ENCODE results near the gene PLBD1. TPM values are rescaled to one million over a fixed set of nuclear protein-coding genes. Genes with fewer than 3 reads are reported as not detected.

The PLBD1 gene
- total RNA-seq, 4 donors from 2014 or later = 9.9 to 33.6 (median 20.5) TPM

GRCh38 chr12:14482886-14483285 lies 84.8 kb downstream of the PLBD1 start:
- Histone ChIP-seq H3K4me3 (no peak overlapping the region), H3K4me1 (no peaks in the 10 kb centered on the region), H3K36me3 (peaks cover 0 to 95% (median 4%) of the 10 kb centered on the region in 3 donors), H3K27ac (no peak overlapping the region), H3K9me3 (no peaks in the 10 kb centered on the region), H3K27me3 (no peaks in the 10 kb centered on the region)
- TF ChIP-seq POLR2A (IDR thresholded peaks at IDR 0.05) = no peak
- TF ChIP-seq, protein P1, sequence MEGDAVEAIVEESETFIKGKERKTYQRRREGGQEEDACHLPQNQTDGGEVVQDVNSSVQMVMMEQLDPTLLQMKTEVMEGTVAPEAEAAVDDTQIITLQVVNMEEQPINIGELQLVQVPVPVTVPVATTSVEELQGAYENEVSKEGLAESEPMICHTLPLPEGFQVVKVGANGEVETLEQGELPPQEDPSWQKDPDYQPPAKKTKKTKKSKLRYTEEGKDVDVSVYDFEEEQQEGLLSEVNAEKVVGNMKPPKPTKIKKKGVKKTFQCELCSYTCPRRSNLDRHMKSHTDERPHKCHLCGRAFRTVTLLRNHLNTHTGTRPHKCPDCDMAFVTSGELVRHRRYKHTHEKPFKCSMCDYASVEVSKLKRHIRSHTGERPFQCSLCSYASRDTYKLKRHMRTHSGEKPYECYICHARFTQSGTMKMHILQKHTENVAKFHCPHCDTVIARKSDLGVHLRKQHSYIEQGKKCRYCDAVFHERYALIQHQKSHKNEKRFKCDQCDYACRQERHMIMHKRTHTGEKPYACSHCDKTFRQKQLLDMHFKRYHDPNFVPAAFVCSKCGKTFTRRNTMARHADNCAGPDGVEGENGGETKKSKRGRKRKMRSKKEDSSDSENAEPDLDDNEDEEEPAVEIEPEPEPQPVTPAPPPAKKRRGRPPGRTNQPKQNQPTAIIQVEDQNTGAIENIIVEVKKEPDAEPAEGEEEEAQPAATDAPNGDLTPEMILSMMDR (IDR thresholded peaks at IDR 0.05) = no peak
- DNase-seq = no peak

- Histone ChIP-seq H3K4me1 (no peaks in the 10 kb centered on the region), H3K27me3 (no peaks in the 10 kb centered on the region), H3K36me3 (peaks cover 0 to 95% (median 4%) of the 10 kb centered on the region in 3 donors), H3K4me3 (no peak overlapping the region), H3K9me3 (no peaks in the 10 kb centered on the region), H3K27ac (no peak overlapping the region)
- DNase-seq = no peak
- TF ChIP-seq POLR2A (IDR thresholded peaks at IDR 0.05) = no peak
- TF ChIP-seq, protein P1 (IDR thresholded peaks at IDR 0.05) = no peak
Observed at GRCh38 chr12:14482361-14482760, 85.3 kb downstream of the PLBD1 start.

DNA sequence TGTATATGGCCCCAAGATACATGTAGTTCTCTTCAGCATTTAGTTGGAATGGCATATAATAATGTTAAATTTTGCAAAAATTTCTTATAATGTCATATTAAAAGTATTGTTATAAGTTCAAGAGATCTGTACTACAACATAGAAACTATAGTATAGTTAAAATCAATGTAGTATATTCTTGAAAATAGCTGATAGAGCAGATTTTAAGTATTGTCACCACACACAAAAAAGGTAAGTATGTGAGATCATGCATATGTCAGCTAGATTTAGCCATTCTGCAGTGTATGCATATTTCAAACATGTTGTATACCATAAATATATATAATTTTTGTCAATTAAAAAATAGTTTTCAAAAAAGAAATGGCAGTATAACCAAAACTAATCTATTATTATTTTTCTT lies 86.5 kb downstream of the PLBD1 start:
- no peak overlapping the region for H3K27ac ChIP-seq
- no peaks in the 10 kb centered on the region for H3K27me3 ChIP-seq
- H3K9me3 ChIP-seq = no peaks in the 10 kb centered on the region
- TF ChIP-seq, protein P1 (IDR thresholded peaks at IDR 0.05) = no peak
- no peak for TF ChIP-seq POLR2A (IDR thresholded peaks at IDR 0.05)
- no peak overlapping the region for H3K4me3 ChIP-seq
- H3K36me3 ChIP-seq = peaks cover 0 to 92% (median 4%) of the 10 kb centered on the region in 3 donors
- no peak for DNase-seq
- no peaks in the 10 kb centered on the region for H3K4me1 ChIP-seq

DNA sequence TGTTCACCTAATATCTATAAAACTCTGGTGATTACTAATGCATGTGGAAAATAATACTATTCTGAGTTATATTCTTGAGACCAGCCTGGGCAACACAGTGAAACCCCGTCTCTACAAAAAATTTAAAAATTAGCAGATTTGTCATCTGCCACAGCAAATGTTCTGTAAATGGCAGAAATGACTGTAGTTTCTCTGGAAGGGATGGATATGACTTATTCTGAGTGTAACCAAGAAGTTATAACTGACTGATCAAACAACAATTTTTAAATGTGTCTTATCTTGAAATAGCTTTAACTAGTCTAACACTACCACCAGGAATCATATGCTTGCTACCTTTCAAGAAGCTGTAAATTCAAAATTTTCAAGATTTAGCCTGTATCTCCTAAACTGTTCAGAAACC lies 88.7 kb downstream of the PLBD1 start:
- no peak overlapping the region for H3K4me3 ChIP-seq
- TF ChIP-seq, protein P1 (IDR thresholded peaks at IDR 0.05) = no peak
- TF ChIP-seq POLR2A (IDR thresholded peaks at IDR 0.05) = no peak
- H3K36me3 ChIP-seq = peaks cover 0 to 92% (median 4%) of the 10 kb centered on the region in 3 donors
- no peaks in the 10 kb centered on the region for H3K4me1 ChIP-seq
- no peaks in the 10 kb centered on the region for H3K27me3 ChIP-seq
- no peak for DNase-seq
- H3K9me3 ChIP-seq = peaks cover 0 to 15% (median 0%) of the 10 kb centered on the region in 4 donors
- no peak overlapping the region for H3K27ac ChIP-seq

DNA sequence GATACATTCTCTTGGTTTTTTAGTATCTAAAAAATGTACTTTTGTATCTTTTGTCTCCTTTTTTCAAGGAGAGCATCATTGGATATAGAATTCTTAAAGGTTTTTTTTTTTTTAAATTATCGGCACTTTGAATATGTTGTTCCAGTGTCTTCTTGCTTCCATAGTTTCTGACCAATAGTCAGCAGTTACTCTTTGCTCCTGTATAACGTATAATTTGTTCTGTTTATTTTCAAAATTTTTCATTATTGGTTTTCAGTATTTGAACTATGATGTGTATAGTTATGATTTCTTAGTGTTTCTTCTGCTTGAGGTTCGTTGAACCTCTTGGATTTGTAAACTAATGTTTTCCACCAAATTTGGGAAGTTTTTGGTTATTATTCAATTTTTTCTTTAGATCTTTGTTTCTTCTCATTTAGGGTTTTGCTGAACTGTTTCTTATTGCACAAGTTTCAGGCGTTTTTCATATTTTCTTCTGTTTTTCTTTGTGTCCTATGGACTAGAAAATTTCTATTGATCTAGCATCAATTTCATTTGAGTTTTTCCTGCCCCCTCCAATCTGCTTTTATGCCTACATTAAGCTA lies 93.9 kb downstream of the PLBD1 start:
- no peak for TF ChIP-seq POLR2A (IDR thresholded peaks at IDR 0.05)
- TF ChIP-seq, protein P1 (IDR thresholded peaks at IDR 0.05) = no peak
- Histone ChIP-seq H3K9me3 (peaks cover 0 to 31% (median 0%) of the 10 kb centered on the region in 4 donors), H3K27me3 (no peaks in the 10 kb centered on the region), H3K27ac (no peak overlapping the region), H3K4me3 (no peak overlapping the region), H3K4me1 (no peaks in the 10 kb centered on the region), H3K36me3 (peaks cover 0 to 84% (median 0%) of the 10 kb centered on the region in 3 donors)
- no peak for DNase-seq
